Epidermal melanocyte (primary cell): ENCODE measurements around the gene CEP68.
"Not testable (repeated sequence)": the region's sequence is repeated elsewhere in the genome, so short reads cannot be mapped to it uniquely, and the experiment has no call there.

Experiments
- DNase-seq: peaks from one replicate; pipeline ENCODE4 v3.0.0; 2011; ENCODE audit warnings: low spot score; ENCODE audit not compliant: insufficient read length

The CEP68 gene, protein sequence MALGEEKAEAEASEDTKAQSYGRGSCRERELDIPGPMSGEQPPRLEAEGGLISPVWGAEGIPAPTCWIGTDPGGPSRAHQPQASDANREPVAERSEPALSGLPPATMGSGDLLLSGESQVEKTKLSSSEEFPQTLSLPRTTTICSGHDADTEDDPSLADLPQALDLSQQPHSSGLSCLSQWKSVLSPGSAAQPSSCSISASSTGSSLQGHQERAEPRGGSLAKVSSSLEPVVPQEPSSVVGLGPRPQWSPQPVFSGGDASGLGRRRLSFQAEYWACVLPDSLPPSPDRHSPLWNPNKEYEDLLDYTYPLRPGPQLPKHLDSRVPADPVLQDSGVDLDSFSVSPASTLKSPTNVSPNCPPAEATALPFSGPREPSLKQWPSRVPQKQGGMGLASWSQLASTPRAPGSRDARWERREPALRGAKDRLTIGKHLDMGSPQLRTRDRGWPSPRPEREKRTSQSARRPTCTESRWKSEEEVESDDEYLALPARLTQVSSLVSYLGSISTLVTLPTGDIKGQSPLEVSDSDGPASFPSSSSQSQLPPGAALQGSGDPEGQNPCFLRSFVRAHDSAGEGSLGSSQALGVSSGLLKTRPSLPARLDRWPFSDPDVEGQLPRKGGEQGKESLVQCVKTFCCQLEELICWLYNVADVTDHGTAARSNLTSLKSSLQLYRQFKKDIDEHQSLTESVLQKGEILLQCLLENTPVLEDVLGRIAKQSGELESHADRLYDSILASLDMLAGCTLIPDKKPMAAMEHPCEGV

DNA sequence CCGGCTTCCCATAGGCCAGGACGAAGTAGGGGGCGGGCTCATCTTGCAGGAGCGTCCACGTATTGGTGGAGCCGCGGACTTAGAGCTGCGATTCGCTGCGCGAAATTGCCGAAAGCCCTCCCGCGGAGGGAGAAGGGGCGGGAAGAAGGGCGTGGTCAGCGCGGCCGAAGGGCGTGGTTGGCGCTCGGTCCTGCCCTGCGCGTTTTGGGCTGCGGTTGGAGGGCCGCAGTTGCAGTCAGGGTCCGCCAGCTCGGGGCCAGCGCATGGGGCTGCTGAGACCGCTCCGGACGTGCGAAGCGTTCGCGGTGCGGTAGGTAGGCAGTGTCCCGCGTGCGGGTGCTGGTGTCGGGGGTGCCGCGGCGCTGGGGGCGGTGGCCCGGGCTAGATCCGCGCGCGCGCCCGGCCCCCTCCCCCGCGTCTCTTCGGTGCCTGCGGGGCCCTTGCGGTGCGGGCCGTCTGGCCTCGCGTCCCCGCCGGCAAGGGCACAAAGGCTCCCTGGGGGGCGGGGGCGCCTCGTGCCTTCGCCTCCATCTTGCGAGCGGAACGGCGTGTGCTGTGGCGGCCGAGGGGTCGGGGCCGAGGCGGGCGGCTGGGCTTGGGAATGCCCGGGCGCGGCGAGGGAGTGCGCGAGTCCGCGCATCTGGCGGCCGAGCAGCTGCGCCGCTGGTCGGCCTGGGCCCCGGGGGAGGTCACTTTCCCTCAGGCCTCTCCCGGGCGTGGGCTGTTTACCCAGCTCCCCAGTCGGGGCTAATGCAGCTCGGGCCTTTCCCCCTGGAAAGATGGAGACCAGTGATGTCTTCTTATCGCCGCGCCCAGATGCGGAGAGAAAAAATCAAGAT, at the start of gene CEP68:
Gene CEP68 (plus strand): TSS at position 202 of the 839 bp plus-strand sequence. CDS start 13,029 bp downstream, outside the sequence.
- peak; percentile 99 for DNase-seq

DNA sequence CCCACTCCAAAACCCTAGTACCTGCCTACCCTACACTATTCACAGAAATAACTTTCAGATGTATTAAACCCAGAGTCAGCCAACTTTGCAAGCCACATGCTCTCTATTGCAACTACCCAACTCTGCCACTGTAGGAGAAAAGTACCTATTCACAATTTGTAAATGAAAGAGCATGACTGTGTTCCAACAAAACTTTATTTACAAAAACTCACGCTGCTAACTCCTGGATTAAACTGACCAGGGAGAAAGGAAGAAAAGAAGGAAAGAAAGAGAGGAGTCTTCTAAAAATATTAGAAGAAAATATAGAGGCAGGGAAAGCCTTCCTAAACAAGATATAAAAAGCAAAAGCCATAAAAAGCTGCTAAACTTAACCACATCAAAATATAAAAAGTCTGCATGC, 42.4 kb upstream of the CEP68 start:
- DNase-seq: no peak

DNA sequence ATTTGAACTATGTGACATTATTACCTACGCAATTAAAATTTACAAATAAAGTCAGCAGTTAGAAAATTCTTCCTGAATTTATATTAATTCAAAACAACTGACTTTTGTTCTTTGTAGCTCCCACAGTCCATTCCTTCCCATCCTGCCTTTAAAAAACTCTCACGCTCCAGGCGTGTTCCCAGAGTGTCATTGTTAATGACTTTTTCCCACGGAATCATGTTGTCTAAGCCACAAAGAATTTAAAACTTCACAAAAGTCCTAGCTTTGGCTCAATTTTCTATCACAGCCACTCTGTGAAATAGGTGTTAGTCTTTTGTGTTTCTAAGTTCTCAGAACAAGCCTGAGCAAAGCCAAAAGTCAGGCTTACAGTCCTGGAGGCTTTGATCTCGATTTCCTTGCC, 40.5 kb upstream of the CEP68 start:
- no peak for DNase-seq

DNA sequence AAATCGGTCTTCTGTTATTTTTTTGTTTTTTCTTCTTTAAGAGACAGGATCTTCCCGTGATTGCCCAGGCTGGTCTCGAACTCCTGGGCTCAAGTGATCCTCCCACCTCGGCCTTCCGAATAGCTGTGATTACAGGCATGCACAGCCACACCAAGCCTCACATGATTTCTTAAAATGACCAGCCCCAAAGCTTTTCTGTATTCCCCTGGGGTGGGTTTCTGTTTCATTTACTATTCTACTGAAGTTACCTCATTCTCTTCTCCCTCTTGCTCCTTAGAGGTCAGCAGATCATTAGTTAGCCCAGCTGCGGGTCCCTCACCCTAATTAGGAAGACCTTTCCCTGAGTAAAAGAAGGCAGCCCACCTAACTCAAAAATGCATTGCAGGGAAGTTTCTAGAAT, 39.4 kb upstream of the CEP68 start:
- DNase-seq: no peak

DNA sequence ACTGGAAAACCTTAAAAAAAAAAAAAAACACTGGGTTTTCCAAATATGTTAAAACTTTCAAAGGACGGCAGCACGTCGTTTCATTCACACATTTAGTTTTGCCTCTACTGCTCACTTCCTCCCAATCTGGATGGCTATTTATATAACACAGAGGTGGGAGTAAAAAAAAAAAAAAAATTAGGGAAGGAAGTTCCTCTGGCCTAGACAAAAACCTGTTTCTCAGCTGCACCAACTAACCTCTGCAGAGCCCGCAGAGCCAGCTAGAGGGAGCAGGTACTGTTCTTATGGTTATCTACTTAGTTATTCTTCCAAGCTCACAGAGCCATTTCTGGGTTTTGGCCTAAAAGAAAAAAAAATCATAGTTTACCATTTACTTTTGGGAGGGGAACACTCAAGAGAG, 38.9 kb upstream of the CEP68 start:
- no peak for DNase-seq

DNA sequence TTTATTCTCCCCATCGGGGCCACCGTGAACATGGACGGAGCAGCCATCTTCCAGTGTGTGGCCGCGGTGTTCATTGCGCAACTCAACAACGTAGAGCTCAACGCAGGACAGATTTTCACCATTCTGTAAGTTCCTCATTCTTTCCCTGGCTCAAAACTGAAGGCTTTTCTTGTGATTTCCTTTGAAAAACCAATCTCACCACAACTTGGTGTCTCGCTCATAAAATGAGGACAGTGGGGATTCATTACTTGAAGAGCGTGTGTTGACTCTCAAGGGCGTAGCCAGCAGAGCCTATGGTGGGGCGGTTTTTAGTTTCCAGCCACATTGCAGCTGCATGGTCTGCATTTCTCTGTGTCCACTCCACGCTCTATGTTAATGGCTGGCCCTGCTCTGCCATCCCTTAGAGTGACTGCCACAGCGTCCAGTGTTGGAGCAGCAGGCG, 38.1 kb upstream of the CEP68 start:
- DNase-seq: no peak

DNA sequence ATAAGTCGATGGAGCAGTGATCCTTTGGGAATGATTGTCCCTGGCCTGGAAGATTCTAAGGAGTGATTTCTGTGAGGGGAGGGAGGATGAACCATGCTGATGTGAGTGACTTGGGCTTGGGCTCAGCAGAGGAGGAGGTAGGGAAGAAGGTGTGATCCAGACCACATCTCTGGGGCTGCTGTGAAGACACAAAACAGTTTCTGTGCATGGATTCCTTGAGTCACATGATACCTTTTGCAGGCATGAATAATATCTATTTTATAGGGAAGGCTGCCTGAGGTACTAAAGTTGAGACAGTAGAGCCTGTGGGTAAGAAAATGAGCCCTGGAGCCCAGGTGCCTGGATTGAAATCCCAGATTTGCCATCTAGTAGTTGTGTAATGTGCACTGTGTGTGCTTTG, 37.2 kb upstream of the CEP68 start:
- DNase-seq: no peak

DNA sequence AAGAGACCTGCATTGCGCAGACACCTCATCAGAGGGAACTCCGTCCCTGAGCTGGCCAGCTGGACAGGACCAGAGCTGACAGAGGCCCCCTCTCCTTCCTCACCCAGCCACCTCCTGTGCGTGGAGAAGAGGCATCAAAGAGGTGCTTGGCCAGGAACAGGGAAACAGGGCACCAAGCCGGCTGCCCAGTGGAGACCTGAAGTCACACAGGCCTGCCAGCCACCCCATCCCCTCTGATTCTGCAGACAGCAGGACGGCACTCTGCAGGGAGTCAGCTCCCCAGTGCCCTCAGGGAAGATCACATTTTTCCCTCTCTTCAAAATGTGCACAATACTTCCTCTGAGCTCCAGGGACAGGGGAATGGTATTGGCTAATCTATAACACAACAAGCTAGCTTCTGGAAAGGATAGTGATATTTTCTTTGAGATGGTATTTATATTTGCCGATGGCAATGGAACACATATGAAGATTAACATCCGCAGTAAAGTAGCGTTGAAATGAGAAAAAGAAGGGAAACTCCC, 36.5 kb upstream of the CEP68 start:
- peak; percentile 24 for DNase-seq

DNA sequence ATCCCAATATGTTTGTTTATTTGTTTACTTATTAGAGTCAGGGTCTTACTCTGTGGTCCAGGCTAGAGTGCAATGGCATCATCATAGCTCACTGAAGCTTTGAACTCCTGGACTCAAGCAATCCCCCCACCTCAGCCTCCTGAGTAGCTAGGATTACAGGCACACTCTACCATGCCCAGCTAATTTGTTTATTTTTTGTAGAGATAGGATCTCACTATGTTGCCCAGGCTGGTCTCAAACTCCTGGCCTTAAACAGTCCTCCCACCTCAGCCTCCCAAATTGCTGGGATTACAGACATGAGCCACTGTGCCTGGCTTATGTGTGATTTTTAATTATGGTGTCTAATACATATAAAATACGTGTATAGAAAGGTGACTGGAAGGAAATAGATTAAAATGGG, 36.0 kb upstream of the CEP68 start:
- DNase-seq: not testable (repeated sequence)

DNA sequence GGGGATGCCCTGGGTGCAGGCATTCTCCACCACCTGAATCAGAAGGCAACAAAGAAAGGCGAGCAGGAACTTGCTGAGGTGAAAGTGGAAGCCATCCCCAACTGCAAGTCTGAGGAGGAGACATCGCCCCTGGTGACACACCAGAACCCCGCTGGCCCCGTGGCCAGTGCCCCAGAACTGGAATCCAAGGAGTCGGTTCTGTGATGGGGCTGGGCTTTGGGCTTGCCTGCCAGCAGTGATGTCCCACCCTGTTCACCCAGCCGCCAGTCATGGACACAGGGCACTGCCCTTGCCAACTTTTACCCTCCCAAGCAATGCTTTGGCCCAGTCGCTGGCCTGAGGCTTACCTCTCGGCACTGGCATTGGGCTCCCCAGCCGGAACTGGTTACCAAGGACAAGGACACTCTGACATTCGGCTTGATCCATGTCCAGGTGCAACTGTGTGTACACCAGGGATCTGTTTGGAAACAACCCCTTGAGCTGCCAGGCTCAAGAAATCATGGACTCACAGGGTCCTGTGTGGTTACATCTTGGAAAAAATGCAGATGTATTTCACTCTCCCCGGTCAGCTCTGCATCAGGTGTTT, 35.2 kb upstream of the CEP68 start:
- DNase-seq: no peak

DNA sequence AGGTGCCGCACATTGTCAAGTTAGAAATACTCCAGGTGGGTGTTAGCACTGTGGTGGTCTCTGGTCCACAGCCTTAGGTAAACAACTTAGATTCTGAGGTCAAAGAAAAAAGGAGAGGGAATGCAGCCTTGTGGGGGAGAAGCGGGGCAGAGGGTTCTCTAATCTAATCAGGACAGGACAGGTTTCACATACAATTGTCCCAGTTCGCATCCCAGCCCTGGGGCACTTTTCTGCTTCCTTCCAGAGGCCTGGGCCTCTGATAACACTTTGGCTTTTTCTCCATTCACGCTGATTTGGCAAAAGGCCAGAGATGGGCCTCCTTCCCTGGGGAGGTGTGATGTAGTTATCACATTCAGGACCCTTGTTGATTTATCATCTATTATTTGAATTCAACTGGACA, 34.5 kb upstream of the CEP68 start:
- DNase-seq: no peak

DNA sequence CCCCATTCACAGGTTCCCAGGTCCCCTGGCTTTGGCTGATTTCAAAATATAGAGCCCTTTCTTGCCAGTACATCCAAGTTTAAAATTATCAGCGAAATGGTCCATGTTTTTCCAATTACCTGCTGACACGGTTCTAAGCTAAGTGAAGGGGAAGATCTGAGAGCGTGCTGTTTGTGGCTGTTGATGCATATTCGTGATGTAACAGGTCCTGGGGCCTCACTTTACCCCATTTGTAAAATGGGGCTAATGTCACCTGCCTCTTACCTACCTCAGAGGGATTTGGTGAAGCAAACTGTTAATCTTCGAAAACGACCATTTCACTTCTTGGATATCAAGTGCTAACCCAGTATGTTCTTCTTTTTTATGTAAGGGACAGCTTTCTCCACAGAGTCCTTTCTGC, 34.0 kb upstream of the CEP68 start:
- no peak for DNase-seq

DNA sequence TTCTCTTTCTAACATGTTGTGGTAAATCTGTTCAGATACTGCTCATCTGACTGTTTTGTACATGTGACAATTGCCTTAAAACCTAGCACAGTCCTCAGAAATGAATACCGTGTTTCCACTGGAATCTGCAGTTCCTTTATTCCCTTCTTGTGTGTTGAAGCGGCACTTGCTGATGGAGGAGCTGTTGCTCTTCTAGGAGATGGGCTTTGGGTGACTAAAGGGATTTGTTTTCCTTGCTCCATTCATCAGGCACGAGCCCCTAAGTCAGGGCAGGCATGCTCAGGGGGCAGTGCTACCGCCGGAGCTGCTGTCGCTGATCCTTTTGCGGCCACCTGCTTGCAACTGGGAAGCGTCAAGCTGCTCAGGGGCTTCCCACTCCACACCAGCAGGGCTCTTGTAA, 32.5 kb upstream of the CEP68 start:
- DNase-seq: no peak

DNA sequence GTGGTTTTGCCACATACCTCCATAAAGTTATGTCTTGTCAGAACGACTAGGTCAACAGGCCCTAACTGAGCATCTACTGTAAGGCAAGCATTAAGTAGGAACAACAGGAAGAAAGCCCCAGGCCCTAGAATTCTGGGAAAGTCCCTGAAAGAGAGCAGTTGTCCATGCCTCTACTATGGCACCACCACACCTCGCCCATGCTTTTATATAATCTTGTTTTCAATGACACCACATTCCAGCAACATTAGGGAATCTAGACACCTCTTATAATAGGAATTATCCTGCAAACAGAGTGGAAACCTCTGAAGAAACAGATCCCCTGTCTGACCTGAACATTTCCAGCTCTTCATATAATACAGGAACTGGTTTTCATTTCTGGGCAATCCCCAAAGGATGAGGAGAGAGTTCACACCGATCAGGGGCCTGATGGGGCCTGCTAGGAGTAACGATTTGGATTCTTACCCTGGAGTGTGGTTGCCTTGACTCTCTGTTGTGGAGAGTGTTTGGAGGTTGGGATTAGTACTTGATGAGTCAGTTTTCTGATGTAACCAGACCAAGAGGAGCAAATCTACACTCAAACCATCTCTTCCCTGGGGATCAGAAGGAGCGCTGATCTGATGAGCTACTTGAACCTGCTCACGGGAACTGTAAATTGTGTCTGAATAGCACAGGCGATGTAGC, 31.9 kb upstream of the CEP68 start:
- DNase-seq: no peak

DNA sequence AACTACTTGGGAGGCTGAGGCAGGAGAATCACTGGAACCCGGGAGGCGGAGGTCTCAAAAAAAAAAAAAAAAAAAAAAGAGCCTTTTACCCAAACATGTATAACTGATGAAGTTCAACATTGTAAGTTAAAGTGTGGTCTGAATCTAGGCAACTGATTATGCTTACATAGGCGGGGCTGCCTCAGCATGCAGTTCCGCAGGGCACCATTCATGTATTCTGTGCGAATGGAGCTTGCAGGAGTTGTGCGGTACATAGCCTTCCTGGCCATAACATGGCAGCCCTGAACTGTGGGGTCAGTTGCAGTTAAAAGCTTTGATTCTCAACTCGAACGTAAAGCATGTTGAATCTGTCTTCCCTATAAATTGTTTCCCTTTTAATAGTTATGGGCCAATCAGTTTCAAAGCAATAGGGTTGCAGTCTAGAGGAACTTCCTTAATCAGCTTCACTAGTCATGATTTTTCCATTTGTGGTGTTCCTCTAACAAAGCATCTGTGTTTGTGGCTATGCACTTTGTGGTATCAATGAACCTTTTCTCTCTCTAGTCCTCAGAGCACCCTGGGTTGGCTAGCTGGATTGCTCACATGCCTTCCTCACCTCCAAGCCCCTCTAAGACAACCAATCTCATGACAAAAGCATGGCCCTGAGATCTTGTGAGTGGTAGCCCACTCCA, 30.6 kb upstream of the CEP68 start:
- no peak for DNase-seq

DNA sequence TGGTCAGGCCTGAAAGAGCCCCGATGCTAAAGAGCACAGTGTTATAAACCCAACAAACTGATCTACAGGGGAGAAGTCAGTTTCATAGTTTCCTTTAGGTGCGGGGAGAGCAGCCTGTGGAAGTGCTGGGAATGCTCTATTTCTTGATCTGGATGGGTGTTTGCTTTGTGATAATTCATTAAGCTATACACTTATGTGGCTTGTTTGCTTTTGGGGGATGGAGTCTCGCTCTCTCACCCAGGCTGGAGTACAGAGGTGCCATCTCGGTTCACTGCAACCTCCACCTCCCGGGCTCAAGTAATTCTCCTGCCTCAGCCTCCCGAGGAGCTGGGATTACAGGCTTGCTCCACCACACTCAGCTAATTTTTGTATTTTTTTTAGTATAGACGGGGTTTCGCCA, 30.1 kb upstream of the CEP68 start:
- DNase-seq: no peak

DNA sequence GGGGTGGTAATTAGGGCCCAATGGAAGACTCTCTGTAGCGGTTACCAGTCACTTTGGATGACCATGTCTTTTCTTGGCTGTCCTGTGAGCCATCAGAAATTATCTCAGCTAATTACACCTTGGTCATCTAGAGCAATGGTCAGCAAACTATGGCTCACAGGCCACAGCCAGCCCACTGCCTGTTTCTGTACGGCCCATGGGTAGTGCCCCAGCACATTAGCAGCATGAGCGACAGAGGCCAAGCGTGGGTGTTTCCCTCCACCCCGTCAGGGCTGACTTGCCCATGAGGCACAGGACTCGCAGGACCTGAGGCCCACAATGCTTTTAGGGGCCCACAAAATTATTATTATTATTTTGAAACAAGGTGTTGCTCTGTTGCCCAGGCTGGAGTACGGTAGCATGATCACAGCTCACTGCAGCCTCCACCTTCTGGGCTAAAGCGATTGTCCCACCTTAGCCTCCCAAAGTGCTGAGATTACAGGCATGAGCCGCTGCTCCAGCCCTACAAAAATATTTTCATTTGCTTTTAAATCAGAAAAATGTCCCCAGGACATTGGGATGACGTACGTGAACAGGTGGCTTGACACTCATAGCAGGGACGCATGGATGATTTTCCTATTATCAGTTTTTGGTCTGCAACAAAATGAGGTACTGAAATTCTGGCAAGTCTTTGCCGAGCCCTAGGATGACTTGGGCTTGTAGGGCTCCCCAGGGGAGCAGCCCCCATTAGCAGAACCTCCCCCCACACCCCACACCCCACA, 29.3 kb upstream of the CEP68 start:
- DNase-seq: no peak

DNA sequence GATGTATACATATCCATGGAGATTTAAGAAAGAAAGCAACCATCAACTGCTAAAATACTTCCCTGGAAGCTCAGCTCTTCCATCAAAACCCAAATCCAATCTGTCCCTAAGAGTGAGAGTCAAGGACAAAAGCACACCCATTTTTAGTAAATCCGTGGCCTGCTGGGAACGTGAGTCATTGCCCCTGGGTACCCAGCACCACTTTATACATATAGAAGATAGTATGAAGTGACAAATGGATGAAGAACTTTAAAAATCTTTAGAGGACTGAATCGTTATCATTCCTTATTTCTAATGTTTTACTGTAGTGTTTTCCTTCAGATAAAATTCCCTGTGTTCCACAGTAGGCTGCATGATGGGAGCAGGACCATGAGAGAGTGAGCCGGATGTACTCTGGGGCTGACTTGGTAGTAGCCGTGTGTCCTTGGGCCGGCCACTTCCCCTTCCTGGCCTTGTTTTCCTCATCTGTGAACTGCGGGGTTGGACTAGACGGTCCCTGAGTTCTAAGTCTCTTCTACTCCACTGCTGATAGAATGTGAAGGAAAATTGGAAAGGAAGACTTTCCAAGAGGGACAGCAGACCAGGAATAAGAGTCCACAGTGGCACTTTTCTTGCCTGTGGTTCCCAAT, 28.5 kb upstream of the CEP68 start:
- DNase-seq: no peak
